GM19455 (cell line): ENCODE data around the gene EPM2A.
A peak's percentile ranks its signal among the peaks of the same experiment; 100 is the strongest.

Experiments used
- ATAC-seq: cut with Tn5 transposase; IDR thresholded peaks from one replicate; pipeline ENCODE4 v1.9.1; 2021; ENCODE audit not compliant: unreplicated experiment

EPM2A gene

GRCh38 chr6:145681965-145682364 lies 53.4 kb downstream of the EPM2A start:
- ATAC-seq: no peak

- no peak for ATAC-seq
Measured at GRCh38 chr6:145673504-145673903, 61.8 kb downstream of the EPM2A start.

GRCh38 chr6:145670311-145670710 lies 65.0 kb downstream of the EPM2A start:
- ATAC-seq: no peak

- ATAC-seq: no peak
Measured at GRCh38 chr6:145669627-145670034, 65.7 kb downstream of the EPM2A start.

DNA sequence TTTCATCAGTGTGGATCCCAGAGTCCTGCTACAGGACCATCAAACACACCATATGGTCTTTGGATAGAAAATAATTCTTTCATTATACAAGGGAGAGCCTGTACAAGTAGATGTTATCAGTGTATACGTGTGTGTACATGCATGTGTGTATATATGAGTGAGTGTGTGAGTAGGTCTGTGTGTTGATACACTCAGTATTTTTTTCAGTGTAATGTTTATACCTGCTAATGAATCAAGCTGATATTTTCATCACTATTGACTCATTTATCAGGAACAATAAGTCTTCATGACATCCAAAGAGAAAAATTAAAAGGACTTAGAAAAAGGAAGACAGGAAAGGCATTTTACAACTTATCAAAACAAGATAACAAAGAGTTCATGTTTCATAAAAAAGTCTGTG lies 66.5 kb downstream of the EPM2A start:
- no peak for ATAC-seq

DNA sequence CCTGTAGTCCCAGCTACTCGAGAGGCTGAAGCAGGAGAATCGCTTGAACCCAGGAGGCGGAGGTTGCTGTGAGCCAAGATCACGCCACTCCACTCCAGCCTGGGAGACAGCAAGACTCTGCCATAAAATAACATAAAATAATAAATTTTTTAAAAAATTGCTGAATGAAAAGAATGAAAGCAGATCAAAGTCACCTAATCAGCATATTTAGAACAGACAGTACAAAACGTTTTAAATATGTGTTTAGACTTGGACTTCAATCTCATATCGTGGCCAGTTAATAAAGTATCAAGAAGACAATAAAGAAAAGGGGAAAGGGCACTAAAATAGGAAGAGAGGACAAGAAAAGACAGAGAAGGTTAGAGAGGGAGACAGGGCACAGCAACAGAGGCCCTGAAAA lies 74.6 kb downstream of the EPM2A start:
- no peak for ATAC-seq

- ATAC-seq: no peak
Measured at GRCh38 chr6:145656128-145656527, 79.2 kb downstream of the EPM2A start.

GRCh38 chr6:145652572-145652971 lies 82.7 kb downstream of the EPM2A start:
- no peak for ATAC-seq

- no peak for ATAC-seq
Measured at GRCh38 chr6:145651988-145652387, 83.3 kb downstream of the EPM2A start.

DNA sequence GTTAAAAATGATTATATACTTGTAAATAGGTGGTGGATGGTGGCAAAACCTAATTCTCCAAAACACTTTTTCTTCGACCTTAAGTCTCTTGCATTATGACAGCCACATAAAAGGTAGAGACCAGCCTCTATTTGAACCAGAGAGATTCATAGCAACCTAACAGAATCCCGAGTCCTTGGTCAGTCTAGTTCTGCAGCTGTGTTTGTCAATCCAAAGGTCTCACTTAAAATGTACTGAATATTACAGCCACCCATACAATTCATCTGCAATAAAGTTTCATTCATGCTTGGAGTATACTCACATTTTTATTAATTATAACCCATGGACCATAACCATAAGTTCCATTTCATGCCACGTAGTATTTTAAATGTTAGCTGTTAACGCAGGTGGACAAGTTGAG lies 87.2 kb downstream of the EPM2A start:
- no peak for ATAC-seq

DNA sequence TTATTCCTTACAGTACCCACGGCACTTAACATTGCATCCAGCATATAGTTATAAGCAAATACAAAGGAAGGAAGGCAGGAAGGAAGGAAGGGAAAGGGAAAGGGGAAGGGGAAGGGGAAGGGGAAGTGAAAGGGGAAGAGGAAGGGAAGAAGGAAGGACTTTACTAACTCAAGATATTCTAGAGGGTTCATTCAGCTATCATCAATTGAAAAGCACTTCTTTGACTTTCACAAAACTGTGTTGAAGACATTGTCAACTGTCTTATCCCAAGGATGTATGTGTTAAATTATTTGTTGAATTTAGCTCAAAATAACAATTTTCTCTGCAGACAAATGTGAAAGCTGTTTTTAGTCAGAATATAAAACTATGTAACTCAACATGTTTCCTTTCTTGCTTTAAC lies 87.7 kb downstream of the EPM2A start:
- no peak for ATAC-seq

- ATAC-seq: no peak
Measured at GRCh38 chr6:145643760-145644159, 91.6 kb downstream of the EPM2A start.

- ATAC-seq: peak; percentile 95
Measured at GRCh38 chr6:145633981-145634627, 101.2 kb downstream of the EPM2A start.

GRCh38 chr6:145632971-145633370 lies 102.3 kb downstream of the EPM2A start:
- ATAC-seq: no peak

DNA sequence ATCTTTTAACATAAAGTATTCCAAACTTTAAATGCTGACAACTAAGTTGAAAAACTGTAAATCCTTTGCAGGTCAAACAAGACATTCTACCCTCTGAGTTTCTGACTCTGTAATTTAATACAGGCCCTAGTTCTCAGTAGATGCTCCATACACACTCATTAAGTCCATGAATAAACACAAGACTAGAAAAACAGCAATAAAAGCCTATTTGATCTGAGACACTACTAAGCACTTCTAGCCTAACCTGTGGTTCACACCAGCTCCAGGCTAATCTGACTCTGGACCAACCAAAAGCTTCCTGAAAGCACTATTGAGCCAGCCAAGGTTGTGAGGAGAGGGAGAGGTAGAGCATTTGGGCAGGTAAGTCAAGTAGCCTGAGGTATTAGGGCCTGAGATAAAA lies 103.9 kb downstream of the EPM2A start:
- no peak for ATAC-seq

DNA sequence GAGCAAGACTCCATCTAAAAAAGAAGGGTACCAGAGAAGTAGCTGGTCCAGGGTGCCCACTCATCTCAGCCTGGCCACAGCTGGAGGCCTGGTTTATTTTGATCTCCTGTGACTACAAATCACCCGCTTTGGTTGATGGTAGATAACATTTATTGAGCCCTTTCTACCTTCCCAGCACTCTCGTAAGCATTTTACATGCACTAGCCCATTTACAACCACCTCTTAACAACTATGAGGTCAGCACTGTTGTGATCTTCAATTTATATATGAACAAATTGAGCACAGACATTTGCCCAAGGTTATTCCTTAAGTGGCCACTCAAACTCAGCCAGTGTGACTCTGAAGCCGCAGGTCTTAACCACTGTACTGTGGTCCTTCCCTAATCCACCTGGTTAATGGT lies 104.7 kb downstream of the EPM2A start:
- ATAC-seq: no peak

DNA sequence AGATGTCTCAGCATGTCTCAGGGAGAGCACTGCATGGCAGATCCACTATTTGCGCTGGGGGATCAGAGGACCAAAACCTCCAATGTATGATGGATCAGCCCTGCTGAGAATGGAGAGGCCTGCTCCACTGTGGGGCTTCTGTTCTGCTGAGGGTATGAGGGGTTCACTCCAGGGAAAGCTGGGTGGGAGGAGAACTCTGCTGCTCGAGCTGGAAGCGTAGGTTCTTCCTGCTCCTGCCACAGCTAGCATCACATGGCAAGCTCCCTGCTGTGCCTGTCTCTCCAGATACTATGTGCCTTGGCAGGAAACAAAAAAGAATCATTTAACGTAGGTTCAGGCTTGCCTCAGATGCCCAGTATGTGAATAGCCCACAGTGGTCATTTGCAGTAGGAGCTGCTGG lies 105.8 kb downstream of the EPM2A start:
- no peak for ATAC-seq

DNA sequence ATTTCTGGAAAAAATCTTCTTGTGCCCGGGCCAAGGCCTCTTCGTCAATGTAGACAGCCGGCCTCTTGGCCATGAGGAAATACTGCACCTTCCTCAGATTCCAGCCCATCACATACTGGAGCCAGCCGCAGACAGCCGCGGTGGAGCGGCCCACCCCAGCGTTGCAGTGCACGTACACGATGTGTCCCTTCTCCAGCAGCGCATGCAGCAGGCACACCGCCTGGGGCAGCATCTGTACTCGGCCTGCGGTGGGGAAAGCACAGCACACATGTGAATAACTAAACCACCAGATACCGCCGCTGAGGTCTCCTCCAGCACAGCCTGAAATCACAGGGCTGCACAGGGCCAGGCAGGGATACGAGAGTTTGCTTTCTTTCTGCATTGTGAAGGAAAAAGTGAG lies 107.9 kb downstream of the EPM2A start:
- ATAC-seq: no peak

GRCh38 chr6:145626857-145627256 lies 108.5 kb downstream of the EPM2A start:
- ATAC-seq: no peak

GRCh38 chr6:145623231-145623630 lies 112.1 kb downstream of the EPM2A start:
- ATAC-seq: no peak

DNA sequence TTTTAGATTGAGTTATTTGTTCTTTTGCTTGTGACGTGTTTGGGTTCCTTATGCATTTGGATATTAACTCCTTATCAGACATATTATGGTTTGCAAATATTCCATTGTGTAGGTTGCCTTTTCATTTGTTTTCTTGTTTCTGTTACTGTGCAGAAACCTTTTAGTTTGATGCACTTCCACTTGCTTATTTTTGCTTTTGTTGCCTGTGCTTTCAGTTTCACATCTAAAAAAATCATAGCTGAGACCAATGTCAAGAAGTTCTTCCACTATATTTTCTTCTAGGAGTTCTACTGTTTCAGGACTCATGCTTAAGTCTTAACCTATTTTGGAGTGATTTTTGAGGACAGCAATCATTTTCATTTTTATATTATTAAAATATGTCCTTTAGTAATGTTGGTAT lies 113.5 kb downstream of the EPM2A start:
- peak; percentile 54 for ATAC-seq

DNA sequence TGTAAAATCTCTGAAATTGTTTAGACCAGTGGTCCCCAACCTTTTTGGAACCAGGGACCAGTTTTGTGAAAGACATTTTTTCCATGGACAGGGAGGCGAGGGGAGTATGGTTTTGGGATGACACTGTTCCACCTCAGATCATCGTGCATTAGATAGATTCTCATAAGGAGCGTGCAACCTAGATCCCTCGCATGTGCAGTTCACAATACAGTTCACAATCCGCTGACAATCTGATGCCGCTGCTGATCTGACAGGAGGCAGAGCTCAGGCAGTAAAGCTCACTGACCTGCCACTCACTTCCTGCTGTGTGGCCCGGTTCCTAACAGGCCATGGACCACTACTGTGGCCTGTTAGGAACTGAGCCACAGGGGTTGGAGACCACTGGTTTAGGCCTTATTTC lies 115.2 kb downstream of the EPM2A start:
- ATAC-seq: no peak

GRCh38 chr6:145609521-145609920 lies 125.8 kb downstream of the EPM2A start:
- ATAC-seq: no peak

DNA sequence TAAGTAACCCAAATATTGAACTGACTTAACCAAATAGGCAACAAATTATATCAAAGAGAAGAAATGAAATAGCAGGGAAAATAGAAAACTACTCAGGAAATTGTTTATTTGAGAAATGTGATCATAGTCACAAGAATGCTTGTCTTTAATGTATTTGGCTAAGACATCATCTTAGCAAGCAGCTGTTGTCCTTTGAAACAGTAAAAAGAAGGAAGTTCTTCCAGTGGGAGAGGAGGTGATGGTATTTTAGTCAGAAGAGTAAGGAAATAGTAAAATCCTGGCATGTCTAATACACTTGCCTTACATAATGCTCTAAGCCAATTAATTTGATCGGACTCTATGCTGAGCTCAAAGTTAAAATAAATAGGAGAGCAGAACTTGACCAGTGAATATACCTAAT lies 126.5 kb downstream of the EPM2A start:
- ATAC-seq: no peak
